ENCODE data around the gene NAPSA. TPM values are rescaled to one million over a fixed set of nuclear protein-coding genes. Genes with fewer than 3 reads are reported as not detected.

Gene NAPSA
- total and polyA plus RNA-seq, 2 of the 8 experiments (the other 6 are each of a cell fraction or from before 2014, with no cell fraction given): 0.71 to 0.73 TPM

- Histone ChIP-seq H3K18ac (ENCODE audit: extremely low read depth, low read length) (no peak overlapping the region), H3K23me2 (ENCODE audit: low read depth, low read length) (peaks cover 12% of the 10 kb centered on the region; the same call in 1 of the 2 replicates), H3K4me2 (ENCODE audit: insufficient read depth in 1 of 2, low read depth in 2 of 2, low read length in 2 of 2) (no peak overlapping the region), H3K36me3 (ENCODE audit: control insufficient read depth in 2 of 4, insufficient read depth in 4 of 4, low read length in 3 of 4) (peaks cover 3 to 13% (median 5%) of the 10 kb centered on the region in 4 experiments; a peak in 5 of 8 replicates), H3K27me3 (replicated peaks in 1 of 4; ENCODE audit: control insufficient read depth in 3 of 4, extremely low read depth in 1 of 4, insufficient read depth in 3 of 4, low read length in 3 of 4) (peaks cover 2 to 6% (median 4%) of the 10 kb centered on the region in 4 experiments; a peak in 6 of 7 replicates), H2BK12ac (ENCODE audit: low read depth, low read length) (no peak overlapping the region), H2AFZ (ENCODE audit: low read length) (no peak overlapping the region), H3K9me3 (ENCODE audit: insufficient read depth in 2 of 2, low read depth in 1 of 2, low read length in 1 of 2) (no peaks in the 10 kb centered on the region), H3K79me1 (ENCODE audit: low read depth, low read length) (peaks cover 6% of the 10 kb centered on the region; the same call in 1 of the 2 replicates), H2BK15ac (ENCODE audit: low read length) (no peak overlapping the region), H2AK5ac (ENCODE audit: low read depth, low read length) (no peak overlapping the region), H3K56ac (replicated peaks; ENCODE audit: insufficient read length, low read depth, low read length) (no peak overlapping the region), H4K8ac (ENCODE audit: extremely low read depth, insufficient read depth, low read length) (no peak overlapping the region), H3K4ac (replicated peaks; ENCODE audit: insufficient read length, low read depth, low read length) (no peak overlapping the region), H3K27ac (ENCODE audit: low read depth, low read length) (no peak overlapping the region), H3K9ac (replicated peaks in 1 of 4; ENCODE audit: extremely low read depth in 1 of 4, low read depth in 3 of 4, low read length in 3 of 4) (no peak overlapping the region), H3K4me1 (replicated peaks in 1 of 4; ENCODE audit: control insufficient read depth in 3 of 4, insufficient read depth in 4 of 4, low read length in 3 of 4) (peaks cover 0 to 10% (median 8%) of the 10 kb centered on the region in 4 experiments; a peak in 6 of 7 replicates), H3K4me3 (ENCODE audit: extremely low read depth in 1 of 4, insufficient read depth in 2 of 4, low read depth in 3 of 4, low read length in 4 of 4) (no peak overlapping the region), H3K23ac (ENCODE audit: insufficient read length) (no peak overlapping the region), H2BK120ac (replicated peaks; ENCODE audit: low read depth, low read length) (no peak overlapping the region), H2BK5ac (ENCODE audit: low read depth, low read length) (no peak overlapping the region), H4K91ac (replicated peaks; ENCODE audit: insufficient read length, low read length) (no peak overlapping the region), H3K14ac (ENCODE audit: insufficient read length) (no peak overlapping the region), H4K20me1 (replicated peaks in 1 of 2; ENCODE audit: control insufficient read depth in 1 of 2, insufficient read depth in 2 of 2, low read length in 2 of 2) (peaks cover 18 to 22% of the 10 kb centered on the region in 2 experiments), H3K79me2 (ENCODE audit: control insufficient read depth in 1 of 2, insufficient read depth in 2 of 2, low read length in 2 of 2) (peaks cover 0 to 3% of the 10 kb centered on the region in 2 experiments; a peak in 1 of 4 replicates), H2BK20ac (ENCODE audit: low read length) (no peak overlapping the region), H4K5ac (ENCODE audit: insufficient read length, low read depth, low read length) (no peak overlapping the region)
- FAIRE-seq (no peak), DNase-seq (ENCODE audit: low read depth in 1 of 2, low spot score in 2 of 2) (no peak)
- ChIA-PET CTCF (ENCODE audit: partially characterized antibody) (interaction anchor here (0.6 to 0.7 kb wide), 3 partner anchors 17 to 186 kb away, joined by 3 read pairs; no protein-coding TSS in a partner anchor), POLR2A (ENCODE audit: partially characterized antibody) (interaction anchor here (0.6 to 1.5 kb wide), 3 partner anchors 11 to 24 kb away, joined by 3 to 6 read pairs (median 5); no protein-coding TSS in a partner anchor)
- 80% methylated on average over 12 of the region's 12 CpGs; no CpG with 5 or more reads in 1 of the 2 experiments for WGBS, 2 experiments (ENCODE audit: extremely low coverage in 1 of 2, insufficient coverage in 1 of 2, insufficient read length in 1 of 2, insufficient replicate concordance in 2 of 2, low coverage in 1 of 2, low lambda C conversion rate in 2 of 2, missing lambda C conversion rate in 1 of 2)
- TF ChIP-seq SRF (IDR thresholded peaks at IDR 0.05; ENCODE audit: low read depth, low read length) (no peak), MAFK (IDR thresholded peaks at IDR 0.05; ENCODE audit: low read depth, low read length) (no peak), NANOG (IDR thresholded peaks at IDR 0.05; ENCODE audit: insufficient read depth, low read depth, low read length, poor library complexity, severe bottlenecking) (no peak), YY1 (IDR thresholded peaks at IDR 0.05; ENCODE audit: low read depth, low read length) (no peak), TBP (IDR thresholded peaks at IDR 0.05; ENCODE audit: low read depth, low read length) (no peak), SIN3A (conservative IDR thresholded peaks at IDR 0.05 in 1 of 2, IDR thresholded peaks at IDR 0.05 in 1 of 2; ENCODE audit: low read depth in 1 of 2, low read length in 2 of 2) (no peak), POLR2A (IDR thresholded peaks at IDR 0.05; ENCODE audit: control extremely low read depth in 1 of 2, low read depth in 2 of 2, low read length in 2 of 2) (no peak), MAX (IDR thresholded peaks at IDR 0.05) (no peak), JUND (IDR thresholded peaks at IDR 0.05; ENCODE audit: low read length) (no peak), SAP30 (IDR thresholded peaks at IDR 0.05; ENCODE audit: insufficient read depth, insufficient replicate concordance, low read length) (no peak)
These were observed 43.2 kb downstream of the NAPSA start for GRCh38 chr19:50322234-50322633.

Measured in H1 (cell line).